Measurements from ENCODE around the gene HOXC11. TPM values are rescaled to one million over a fixed set of nuclear protein-coding genes. Genes with fewer than 3 reads are reported as not detected.

Gene HOXC11
- total RNA-seq, 1 donor from 2014 or later, result not detected

DNA sequence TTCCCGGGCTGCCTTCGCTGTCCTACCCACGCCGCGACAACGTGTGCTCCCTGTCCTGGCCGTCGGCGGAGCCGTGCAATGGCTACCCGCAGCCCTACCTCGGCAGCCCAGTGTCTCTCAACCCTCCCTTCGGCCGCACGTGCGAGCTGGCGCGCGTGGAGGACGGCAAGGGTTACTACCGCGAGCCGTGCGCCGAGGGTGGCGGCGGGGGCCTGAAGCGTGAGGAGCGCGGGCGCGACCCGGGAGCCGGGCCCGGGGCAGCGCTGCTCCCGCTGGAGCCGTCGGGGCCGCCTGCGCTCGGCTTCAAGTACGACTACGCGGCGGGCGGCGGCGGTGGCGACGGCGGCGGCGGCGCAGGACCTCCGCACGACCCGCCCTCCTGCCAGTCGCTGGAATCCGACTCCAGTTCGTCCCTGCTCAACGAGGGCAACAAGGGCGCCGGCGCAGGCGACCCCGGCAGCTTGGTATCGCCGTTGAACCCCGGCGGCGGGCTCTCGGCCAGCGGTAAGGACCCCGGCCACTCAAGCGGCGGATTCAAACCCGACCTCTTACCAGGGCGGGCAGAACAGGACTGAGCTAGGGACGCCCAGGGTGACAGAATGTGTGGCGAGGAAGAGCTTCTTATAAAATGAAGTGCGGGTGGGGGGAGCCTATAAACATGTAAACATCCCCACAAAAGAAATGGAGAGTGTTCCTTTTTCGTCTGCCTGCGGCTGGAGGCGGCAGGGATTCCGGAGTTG, 17.7 kb upstream of the HOXC11 start:
- ATAC-seq (no peak), DNase-seq (no peak)
- intact Hi-C loops (cut with micrococcal nuclease), result no loop called here

DNA sequence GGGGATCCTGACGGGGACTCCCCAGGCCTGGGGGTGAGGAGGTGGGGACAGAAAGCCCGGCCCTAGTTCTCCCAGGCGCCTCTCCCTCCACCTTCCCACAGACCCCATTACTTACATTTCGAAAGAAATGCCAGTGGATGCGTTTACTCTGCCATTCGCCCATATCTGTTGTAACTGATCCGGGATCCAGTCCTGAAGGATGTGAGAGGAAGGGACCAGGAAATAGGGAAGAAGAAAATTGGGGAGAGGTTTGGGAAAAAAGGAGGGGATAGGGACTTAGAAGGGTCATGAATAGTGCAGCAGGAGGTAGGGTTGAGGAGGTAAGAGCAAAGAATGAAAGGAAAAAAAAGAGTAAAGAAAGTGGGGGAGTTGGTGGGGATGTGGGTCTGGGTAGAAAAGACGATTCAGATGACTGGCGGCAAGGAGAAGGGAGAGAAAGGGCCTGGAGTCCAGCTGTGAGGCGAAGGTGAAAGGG, 17.1 kb upstream of the HOXC11 start:
- DNase-seq (no peak), ATAC-seq (no peak)
- intact Hi-C loops (cut with micrococcal nuclease), result no loop called here

DNA sequence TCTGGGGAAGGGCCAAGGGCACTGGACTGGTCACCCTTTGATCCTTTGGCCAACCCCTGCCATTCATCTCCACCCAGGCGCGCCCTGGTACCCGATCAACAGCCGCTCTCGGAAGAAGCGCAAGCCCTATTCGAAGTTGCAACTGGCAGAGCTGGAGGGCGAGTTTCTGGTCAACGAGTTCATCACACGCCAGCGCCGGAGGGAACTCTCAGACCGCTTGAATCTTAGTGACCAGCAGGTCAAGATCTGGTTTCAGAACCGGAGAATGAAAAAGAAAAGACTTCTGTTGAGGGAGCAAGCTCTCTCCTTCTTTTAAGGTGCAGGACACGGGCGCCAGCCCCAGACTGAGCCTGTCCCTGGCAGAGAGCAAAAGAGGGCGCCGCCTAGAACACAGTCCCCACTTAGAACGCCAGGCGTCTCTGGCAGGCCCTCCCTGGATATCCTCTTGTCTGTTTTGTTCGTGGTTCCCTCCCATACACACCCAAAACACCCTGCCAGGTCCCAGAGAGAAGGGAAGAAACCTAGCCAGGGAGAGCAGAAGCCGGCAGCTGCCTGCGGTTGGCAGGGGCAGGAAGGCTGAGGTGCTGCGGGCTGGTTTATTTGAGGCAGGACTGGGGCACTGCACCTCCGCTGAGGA, 16.6 kb upstream of the HOXC11 start:
- intact Hi-C loops (cut with micrococcal nuclease), result no loop called here
- no peak for DNase-seq
- ATAC-seq, result no peak

DNA sequence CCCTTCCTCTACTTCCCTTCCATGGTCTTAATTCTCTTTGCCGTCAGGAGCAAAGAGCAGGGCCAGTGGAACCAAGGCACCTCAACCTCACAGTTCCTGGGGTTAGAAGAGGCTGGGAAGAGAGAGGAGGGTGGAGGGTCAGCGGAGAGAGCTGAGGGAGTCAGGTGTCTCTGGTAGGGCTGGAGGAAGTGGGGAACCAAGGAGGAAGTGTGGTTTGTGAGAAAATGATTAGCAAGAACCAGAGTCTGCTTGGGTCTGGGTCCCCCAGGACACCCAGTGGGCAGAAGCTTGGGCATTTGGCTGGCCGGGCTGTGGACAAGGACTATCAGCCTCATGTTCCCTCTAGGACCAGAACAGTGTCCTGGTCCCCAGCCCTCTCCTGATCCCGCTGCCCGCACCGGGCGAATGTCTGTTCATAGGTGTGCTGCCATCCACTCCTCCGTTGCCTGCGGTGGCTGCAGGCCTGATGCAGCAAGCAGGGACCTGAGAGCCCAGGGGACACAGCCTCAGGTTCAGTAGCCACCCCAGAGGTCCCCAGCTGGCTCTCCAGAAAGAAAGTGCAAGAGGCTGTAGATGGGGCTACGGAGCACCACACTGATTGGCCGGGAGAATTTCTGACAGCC, 15.9 kb upstream of the HOXC11 start:
- intact Hi-C loops (cut with micrococcal nuclease), result no loop called here
- ATAC-seq (no peak), DNase-seq (no peak)

DNA sequence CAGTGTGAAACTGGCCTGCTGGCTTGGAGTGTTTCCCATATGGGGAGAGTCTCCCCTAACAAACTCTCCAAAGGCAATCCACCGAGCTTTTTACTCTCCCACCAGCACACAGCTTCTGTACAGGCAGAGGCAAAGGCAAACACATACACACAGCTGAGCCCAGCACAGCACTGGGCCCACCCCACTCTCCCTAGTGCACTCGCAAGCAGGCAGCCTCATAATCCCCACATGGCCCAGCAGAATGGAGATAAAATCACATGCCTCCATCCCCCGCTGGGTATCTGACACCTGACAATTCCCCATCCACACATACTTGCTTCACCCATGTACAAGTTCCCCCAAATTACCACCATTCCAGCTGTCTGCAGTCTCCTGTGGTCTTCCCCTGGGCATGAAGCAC, 14.8 kb upstream of the HOXC11 start:
- no peak for ATAC-seq
- intact Hi-C loops (cut with micrococcal nuclease), result no loop called here
- DNase-seq, result no peak

DNA sequence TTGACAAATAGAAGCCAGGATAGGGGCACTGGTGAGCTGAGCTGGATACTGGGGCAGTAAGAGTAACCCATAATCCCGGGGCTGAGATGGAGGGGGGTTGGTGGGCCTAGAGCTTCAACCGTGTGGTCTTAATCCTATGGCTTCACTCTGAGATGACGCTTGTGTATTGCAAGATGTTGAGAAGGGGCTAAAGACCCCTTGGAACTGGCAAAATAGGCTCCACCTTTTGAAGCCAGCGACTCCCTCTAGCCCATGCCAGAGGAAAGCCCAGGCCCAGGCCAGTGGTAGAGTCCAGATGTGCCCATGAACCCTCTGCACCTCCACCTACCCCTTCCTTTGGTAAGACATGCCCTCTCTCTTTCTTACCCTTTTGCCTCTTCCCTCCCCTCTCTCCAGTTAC, 13.6 kb upstream of the HOXC11 start:
- intact Hi-C loops (cut with micrococcal nuclease), result no loop called here
- ATAC-seq (no peak), DNase-seq (no peak)

DNA sequence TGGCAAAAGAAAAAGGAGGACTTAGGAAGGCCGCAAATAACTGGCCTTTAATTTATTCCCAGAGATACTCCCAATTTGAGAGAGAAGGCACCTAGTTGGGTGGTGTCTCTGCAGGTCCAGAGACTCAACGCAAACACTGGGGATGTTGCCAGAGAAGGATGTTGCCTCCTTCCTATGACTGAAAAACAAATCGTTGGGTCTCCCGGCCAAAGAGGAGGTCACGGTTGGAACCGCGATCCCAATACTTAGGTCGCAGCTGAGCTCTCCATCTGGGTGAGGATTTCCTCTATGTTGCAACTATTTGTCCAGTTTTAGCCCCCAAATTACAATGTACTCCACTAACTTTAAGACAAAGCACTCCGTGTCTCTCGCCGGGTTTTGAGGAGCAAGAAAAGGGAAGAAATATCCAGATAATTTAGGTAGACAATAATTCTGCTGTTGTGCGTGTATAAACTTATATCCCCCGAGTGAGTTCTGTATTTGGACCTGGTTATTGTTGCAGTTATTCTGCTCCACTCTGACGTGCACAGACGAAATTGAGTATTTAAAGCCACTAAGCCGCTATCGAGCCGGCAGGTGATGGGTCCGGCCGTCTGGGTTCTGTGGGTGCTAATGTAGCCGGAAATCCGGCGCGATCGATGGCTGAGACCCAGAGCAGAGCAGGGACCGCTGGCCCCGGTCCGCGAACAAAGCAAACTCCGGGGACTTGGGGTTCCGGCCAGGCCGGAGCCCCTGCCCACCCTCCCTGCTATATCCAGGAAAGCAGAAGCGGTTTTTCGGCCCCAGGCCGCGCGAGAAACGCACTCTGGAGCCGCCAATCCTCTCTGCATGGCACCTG, 12.5 kb upstream of the HOXC11 start:
- intact Hi-C loops (cut with micrococcal nuclease), result no loop called here
- ATAC-seq (no peak), DNase-seq (no peak)

DNA sequence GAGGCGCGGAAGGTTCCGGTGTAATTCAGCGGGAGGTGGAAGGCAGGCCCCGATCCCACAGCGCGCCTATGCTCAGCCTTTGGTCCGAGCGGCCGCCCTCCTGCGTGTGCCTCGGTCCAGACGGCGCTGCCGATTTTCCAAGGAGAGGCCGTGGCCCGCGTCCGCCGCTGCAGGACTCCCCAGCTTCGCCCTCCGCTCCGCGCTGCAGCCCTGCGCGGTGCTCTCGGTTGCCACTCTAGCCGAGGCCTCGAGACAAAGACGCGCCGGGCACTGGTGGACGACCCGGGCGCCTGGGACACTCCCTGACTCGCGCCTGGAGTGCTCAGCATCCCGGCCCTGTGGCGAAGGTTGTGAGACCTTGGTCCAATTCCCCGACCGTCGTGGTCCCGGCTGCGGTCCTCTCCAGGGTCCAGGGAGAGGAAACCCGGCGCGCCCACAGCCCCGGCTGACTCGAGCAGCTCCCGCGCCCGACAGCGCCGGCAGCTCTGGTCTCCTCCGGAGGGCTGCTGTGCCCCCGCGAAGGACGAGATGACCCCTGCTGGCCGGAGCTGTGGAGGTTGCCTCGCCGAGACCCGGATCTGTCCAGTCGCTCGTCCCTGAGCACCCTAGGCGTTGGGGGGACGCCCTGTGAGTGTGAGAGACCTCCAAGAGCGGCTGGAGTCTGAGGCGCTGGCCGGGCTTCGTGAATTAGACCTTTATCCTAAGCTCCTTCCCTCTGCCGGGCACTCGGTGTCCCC, 11.7 kb upstream of the HOXC11 start:
- no peak for DNase-seq
- ATAC-seq, result no peak
- intact Hi-C loops (cut with micrococcal nuclease), result no loop called here

DNA sequence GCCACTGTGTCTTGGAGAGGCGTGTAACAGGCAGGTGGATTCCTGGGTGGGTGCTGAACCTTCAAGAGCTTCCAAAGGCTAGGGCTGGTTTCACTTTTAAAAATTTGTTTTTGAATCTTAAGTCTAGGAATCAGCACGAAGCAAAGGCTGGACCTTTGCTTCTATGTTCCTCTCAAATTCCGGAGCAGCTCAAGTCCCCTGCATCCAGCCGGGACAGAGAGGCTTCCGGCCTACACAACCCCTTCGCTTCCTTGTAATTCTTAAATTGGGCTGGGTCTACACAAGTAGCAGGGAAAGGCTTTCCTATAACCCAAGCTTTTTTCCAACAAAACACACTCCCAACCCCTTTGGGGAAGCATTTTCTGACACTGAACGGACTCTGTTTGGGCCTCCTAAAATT, 9.9 kb upstream of the HOXC11 start:
- ATAC-seq, result no peak
- intact Hi-C loops (cut with micrococcal nuclease), result no loop called here
- no peak for DNase-seq

DNA sequence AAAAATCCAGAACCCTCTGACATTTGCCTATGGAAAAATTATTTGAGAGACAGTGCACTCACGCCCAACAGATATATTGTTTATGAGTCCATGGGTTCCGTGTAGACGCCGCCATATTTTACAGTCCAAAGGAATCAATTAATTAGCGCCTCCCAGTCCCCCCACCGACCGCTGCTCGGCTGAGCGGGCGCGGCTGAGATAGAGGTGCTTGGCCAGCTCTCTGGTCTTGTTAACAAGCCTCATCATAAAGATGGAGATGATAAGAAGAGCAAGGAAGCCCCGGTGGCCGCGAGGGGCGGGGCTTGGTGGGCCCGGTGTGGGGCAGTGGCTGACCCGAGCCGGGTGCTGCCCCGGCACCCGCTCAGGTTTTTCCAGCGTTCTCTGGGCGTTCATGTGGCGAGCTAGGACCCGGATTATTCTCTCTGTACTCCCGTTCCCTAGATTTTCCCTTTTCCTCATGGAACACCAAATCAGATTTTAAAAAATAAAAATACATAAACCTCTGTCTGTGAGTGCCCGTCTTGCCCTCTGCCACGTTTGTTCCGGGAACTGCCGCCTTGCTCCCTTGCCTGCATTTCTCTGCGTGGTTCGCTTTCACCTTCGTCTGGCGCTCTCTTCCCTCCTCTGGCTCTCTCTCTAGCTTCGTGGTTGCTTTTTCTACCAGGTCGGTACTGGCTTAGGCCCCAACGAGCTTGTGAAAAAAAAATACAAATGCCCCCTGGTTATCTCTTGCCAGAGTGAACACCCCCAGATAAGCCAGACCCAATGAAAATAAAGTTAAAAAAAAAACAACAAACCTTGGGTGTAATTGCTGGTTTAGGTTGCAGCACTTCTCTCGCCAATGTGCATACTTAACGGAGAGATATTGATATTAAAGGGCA, 9.3 kb upstream of the HOXC11 start:
- intact Hi-C loops (cut with micrococcal nuclease), result no loop called here
- DNase-seq, result no peak
- ATAC-seq, result no peak

DNA sequence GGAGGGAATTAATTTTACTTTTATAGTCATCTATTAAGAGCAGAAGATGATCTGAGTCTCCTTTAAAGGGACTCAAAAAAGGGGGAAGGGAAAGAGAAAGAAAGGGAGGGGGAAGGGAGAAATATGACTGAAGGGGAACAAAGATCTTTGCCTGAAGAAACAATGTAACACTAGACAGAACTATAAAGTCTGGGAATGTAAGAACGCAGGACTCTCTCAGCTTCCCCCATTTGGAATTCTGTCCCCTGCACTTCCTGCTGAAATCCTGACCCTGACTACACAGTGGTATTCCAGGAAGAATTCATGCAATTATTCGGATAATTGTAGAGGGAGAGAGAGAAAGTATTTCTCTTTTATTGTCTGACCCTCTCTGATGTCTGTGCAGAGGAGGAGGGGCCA, 8.6 kb upstream of the HOXC11 start:
- intact Hi-C loops (cut with micrococcal nuclease), result no loop called here
- ATAC-seq, result no peak
- DNase-seq, result no peak

DNA sequence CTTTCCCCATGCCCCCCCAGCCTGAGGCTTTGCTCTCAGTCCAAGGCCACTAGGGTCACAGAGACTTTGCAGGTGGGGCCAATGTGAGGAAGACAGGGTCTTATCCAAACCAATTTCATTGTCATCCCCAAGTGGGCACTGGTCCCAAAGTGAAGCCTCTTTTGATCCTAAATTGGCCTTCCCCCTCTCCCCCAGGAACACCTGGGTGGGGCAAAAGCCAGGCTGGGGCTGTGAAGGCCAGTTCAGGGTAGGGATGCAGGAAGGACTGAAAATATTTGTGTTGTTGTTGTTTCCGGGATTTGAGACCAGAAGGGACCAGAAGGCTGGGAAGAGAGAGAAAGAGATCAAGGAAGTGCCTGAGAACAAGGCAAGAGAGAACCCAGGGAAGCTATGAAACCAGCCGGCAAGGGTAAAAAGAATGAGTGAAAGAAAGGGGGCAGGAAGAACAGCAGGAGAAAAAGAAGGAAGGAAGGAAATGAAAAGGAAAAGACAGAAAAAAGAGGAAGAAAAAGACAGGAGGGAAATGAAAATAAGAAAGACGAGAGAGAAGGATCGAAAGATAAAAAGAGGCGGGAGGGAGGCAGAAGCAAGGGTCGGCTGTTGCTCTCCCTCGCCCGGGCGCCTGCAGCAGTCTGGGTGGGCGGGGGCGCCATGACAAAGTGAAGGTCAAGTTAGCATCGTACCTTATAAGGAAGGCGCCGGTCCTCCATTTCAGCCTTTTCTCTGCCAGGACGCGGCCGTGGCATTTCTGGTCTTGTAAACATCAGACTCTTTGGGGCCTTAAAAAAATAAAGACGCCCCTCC, 7.4 kb upstream of the HOXC11 start:
- DNase-seq (no peak), ATAC-seq (no peak)
- intact Hi-C loops (cut with micrococcal nuclease), result no loop called here

DNA sequence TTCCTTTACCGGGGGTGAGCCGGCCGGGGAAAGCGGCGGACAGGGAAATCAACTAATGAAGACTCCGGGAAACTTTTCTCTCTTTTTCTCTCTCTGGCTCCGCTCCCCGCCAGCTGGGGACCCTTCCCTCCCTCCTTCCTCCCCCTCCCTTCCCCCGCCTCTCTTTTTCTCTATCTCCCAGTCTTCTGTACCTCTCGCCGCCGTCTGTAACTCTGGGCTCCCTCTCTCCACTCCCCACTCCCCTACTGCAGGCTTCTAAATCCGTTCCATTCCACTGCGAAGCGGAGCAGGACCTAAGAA, 6.9 kb upstream of the HOXC11 start:
- intact Hi-C loops (cut with micrococcal nuclease), result no loop called here
- ATAC-seq (no peak), DNase-seq (no peak)

DNA sequence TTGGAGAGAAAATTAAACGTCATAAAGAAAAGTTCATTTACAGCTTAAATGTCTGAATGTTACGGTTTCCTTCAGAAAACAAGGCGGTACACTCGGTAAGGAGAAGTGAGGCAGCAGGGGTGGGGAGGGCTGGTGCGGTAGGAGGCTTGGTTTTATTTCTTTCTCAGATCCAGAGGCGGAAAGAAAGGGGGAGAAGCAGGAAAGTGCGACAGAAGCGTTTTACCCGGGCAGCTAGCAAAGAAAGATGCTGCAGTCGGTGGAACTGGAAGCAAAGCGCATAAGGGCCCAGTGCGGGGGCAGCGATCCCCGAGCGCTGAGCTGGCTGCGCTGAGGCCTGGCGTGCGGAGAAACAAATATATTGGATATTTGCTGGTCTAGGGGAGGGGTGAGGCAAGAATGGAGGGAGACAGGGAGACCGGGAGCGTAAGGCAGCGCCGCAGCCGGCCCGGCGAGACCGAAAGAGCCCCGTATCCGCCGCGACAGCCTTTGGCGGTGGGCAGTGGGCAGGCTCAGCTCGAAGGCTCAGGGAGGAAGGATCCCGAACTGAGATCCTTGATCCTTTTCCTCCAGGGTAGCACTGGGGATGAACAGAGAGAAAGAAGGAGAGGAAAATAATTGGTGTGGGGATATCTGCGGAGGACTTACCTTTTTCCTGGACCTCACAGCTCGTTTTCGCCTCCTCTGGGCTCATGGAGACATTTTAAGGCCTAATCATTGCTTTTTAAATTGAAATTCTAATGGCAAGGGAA, 6.4 kb upstream of the HOXC11 start:
- intact Hi-C loops (cut with micrococcal nuclease), result no loop called here
- no peak for DNase-seq
- no peak for ATAC-seq

DNA sequence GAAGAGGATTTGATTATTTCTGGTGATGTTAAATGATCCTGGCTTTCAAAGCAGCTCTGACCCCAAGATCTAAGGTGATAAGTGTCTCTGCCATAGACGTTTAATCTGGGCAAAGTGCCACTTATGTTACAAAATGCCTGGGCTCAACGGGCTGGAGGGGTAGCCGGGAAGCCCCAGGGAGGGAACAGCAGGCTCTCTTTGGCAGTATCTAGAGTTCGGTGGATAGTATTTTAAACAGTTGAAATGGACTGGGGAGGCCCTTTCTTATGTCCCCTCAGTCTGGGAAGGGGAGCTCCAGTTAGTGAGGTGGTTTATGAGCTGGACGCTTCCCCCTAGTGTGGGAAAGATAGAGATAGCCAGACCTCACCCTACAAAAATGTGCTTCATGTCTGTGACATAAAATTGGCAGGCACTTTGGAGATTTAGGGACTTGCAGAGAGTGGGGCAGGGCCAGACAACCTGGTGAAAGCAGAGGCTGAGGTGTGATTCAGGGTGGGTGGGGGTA, 5.5 kb upstream of the HOXC11 start:
- ATAC-seq (no peak), DNase-seq (no peak)
- intact Hi-C loops (cut with micrococcal nuclease), result no loop called here

DNA sequence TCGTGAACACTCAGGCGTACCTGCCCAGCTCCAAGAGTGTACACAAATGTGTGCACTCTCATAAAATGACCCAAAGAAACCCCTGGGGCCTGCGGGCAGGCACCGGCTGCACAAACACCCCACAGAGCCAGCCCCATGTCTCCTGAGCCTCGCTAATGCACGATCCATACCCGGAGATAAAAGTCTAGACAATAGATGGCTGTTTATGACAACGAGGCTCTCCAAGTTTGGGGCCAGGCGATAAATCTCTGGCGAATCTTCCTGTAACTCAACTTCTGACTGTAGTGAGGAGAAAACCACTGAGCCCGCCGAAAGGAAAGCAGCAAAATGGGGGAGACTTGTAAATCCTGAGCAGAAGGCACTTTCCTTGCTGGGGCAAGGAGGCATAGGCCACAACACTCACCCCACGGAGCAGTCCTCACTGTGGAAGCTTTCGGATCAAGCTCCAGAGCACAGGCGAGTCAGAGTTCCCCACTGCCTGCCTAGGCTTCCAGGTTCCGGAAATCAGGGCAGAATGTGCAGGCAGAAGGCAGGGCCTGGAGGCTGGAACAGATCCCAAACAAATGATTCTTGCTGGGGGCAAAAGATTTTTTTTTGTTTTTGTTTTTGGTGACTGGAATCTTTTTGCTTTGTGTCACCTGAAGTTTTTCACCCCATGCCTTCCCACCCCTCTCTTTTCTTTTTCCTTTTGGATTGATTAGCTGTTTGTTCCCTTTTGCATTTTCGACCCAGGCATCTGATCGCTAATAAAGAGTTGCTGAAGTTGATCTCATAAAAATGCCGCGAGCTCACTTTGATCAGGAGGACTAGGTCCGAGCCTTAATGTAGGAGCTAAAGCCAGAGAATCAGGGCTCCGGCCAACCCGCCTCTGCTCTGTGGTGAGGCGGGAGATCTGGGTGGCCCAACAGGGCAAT, 4.5 kb upstream of the HOXC11 start:
- DNase-seq (no peak), ATAC-seq (no peak)
- intact Hi-C loops (cut with micrococcal nuclease), result no loop called here
